K562 (cell line): ENCODE measurements around the gene CLDN5. TPM values are rescaled to one million over a fixed set of nuclear protein-coding genes. Genes with fewer than 3 reads are reported as not detected.

Experiments used
- ATAC-seq: fragments of 200-7000 bp; cut with Tn5 transposase; 3 replicates; pipeline ENCODE4 v1.9.1; 2020; ENCODE audit warnings: moderate library complexity
- BruUV-seq: library from RNA; stranded (reverse); fragments of 400-500 nt; replicated peaks from 2 replicates; lab custom pipeline; 2021; lab: Mats Ljungman, UMichigan
- CTCF ChIA-PET: fragments of 300-600 bp; formaldehyde crosslinking; extraction: SDS; loops from one replicate; lab custom pipeline; 2021; ENCODE audit warnings: low intra/inter-chr PET ratio; lab: Yijun Ruan, JAX
- POLR2A ChIA-PET: fragments of 300-600, 350-650 bp; sonication (Branson Sonifier 250); formaldehyde crosslinking; extraction: SDS; loops from one replicate; lab custom pipeline; 2021; ENCODE audit warnings: antibody characterized with exemption, inconsistent platforms; lab: Yijun Ruan, JAX
- DNase-seq, 4 experiments: peaks; one replicate each; pipeline versions ENCODE4 v3.0.0 to v3.0.0-alpha.2; 2011 to 2018; ENCODE audit warnings: low spot score in 3 of 4, mixed read lengths in 3 of 4; ENCODE audit errors: extremely low read depth in 1 of 4
- FAIRE-seq: peaks from 2 replicates; lab custom pipeline; 2011; peaks lifted over from hg19 to GRCh38; lab: Jason Lieb, UNC
- H2AFZ ChIP-seq: 2 replicates; pipeline ENCODE4 v1.6.0; 2011; ENCODE audit warnings: low read depth, low read length, control low read depth, inconsistent platforms
- H3K27ac ChIP-seq: fragments of 200-600 bp; 3 replicates; pipeline ENCODE4 v1.8.0; 2011; ENCODE audit warnings: low read depth, mild to moderate bottlenecking, control low read depth, inconsistent platforms, low read length, moderate library complexity, mixed read lengths; ENCODE audit errors: extremely low read depth
- H3K27me3 ChIP-seq, 2 experiments: fragments of 300-600 bp in 1 of 2; 2 replicates in 1 of 2; 3 replicates in 1 of 2; pipeline versions ENCODE4 v1.6.0 to v1.8.0; 2011; ENCODE audit warnings: inconsistent platforms in 2 of 2, low read length in 2 of 2, mild to moderate bottlenecking in 1 of 2, mixed read lengths in 1 of 2, moderate library complexity in 1 of 2; ENCODE audit not compliant: control insufficient read depth in 2 of 2, insufficient read depth in 2 of 2
- H3K36me3 ChIP-seq: fragments of 300-600 bp; 3 replicates; pipeline ENCODE4 v1.8.0; 2011; ENCODE audit warnings: mild to moderate bottlenecking, low read length, inconsistent platforms; ENCODE audit not compliant: control insufficient read depth, insufficient read depth
- H3K4me1 ChIP-seq, 2 experiments: fragments of 200-600 bp in 1 of 2; replicated peaks in 1 of 2; 2 replicates in 1 of 2; 3 replicates in 1 of 2; pipeline versions ENCODE4 v1.5.1 to v1.8.0; 2011; ENCODE audit warnings: inconsistent platforms in 2 of 2, low read length in 2 of 2, mild to moderate bottlenecking in 1 of 2, mixed read lengths in 1 of 2, moderate library complexity in 1 of 2; ENCODE audit not compliant: control insufficient read depth in 2 of 2, insufficient read depth in 2 of 2
- H3K4me2 ChIP-seq: 2 replicates; pipeline ENCODE4 v1.6.1; 2011; ENCODE audit warnings: low read length, control low read depth, inconsistent platforms, mixed read lengths; ENCODE audit not compliant: insufficient read depth
- H3K4me3 ChIP-seq: fragments of 200-600 bp; sonication (generic), shearing (Covaris generic); 2 replicates; pipeline ENCODE4 v1.5.1; 2016; ENCODE audit warnings: control low read depth, inconsistent platforms
- H3K79me2 ChIP-seq: fragments of 200-600 bp; 3 replicates; pipeline ENCODE4 v1.8.0; 2011; ENCODE audit warnings: low read length, inconsistent platforms; ENCODE audit not compliant: control insufficient read depth, insufficient read depth
- H3K9ac ChIP-seq, 2 experiments: 2 replicates each; pipeline versions ENCODE4 v1.6.0 to v1.6.1; 2011; ENCODE audit warnings: low read depth in 2 of 2, low read length in 2 of 2, control low read depth in 1 of 2, inconsistent platforms in 1 of 2, mild to moderate bottlenecking in 1 of 2, mixed read lengths in 1 of 2; ENCODE audit not compliant: insufficient read depth in 1 of 2
- H3K9me1 ChIP-seq: one replicate; pipeline ENCODE4 v1.6.0; 2011; ENCODE audit warnings: inconsistent platforms, mild to moderate bottlenecking, low read length, moderate library complexity; ENCODE audit not compliant: control insufficient read depth, insufficient read depth
- H3K9me3 ChIP-seq: replicated peaks from 2 replicates; pipeline ENCODE4 v1.5.1; 2011; ENCODE audit warnings: low read depth, low read length, inconsistent platforms; ENCODE audit not compliant: control insufficient read depth, insufficient read depth
- H4K20me1 ChIP-seq: replicated peaks from 2 replicates; pipeline ENCODE4 v1.6.1; 2011; ENCODE audit warnings: low read length, inconsistent platforms, mixed read lengths; ENCODE audit not compliant: control insufficient read depth, insufficient read depth
- BCL6 ChIP-seq: fragments of 250-450 bp; sonication (Bioruptor Pico); IDR thresholded peaks from 2 replicates; pipeline ENCODE4 v1.4.0; 2020
- BRCA1 ChIP-seq, 2 experiments: fragments of 450-650 bp in 1 of 2; sonication (generic) in 1 of 2; formaldehyde crosslinking in 1 of 2; IDR thresholded peaks; 2 replicates each; pipeline versions ENCODE4 v1.5.0 to v1.6.1; 2017 to 2020; ENCODE audit warnings: mild to moderate bottlenecking in 1 of 2, missing genetic modification reagents in 1 of 2
- E2F6 ChIP-seq, 2 experiments: IDR thresholded peaks; 2 replicates each; pipeline ENCODE4 v1.6.1; 2011; ENCODE audit warnings: borderline replicate concordance in 1 of 2, control low read depth in 1 of 2, low read depth in 1 of 2, low read length in 1 of 2, mild to moderate bottlenecking in 1 of 2, mixed read lengths in 1 of 2, moderate library complexity in 1 of 2; ENCODE audit not compliant: insufficient read depth in 1 of 2, insufficient read length in 1 of 2, poor library complexity in 1 of 2, severe bottlenecking in 1 of 2; ENCODE audit errors: extremely low read depth in 1 of 2
- FOXM1 ChIP-seq, 2 experiments: fragments of 450-650 bp in 1 of 2; sonication (generic) in 1 of 2; formaldehyde crosslinking in 1 of 2; IDR thresholded peaks; 2 replicates each; pipeline versions ENCODE4 v1.6.1 to v1.9.0; 2017 to 2022; ENCODE audit warnings: low read depth in 2 of 2, mild to moderate bottlenecking in 2 of 2, missing genetic modification reagents in 1 of 2, moderate library complexity in 1 of 2
- GTF2F1 ChIP-seq: IDR thresholded peaks from 2 replicates; pipeline ENCODE4 v1.6.1; 2011; ENCODE audit warnings: low read depth, low read length, improper control_type of control experiment
- KAT2B ChIP-seq: IDR thresholded peaks from one replicate; pipeline ENCODE4 v1.6.1; 2012; ENCODE audit warnings: low read depth, mild to moderate bottlenecking, control low read depth, inconsistent platforms, low read length, moderate library complexity
- SRSF3 ChIP-seq: fragments of 200-400 bp; formaldehyde crosslinking; IDR thresholded peaks from 2 replicates; pipeline ENCODE4 v1.6.1; 2016; ENCODE audit warnings: mild to moderate bottlenecking, low read length, moderate library complexity; ENCODE audit not compliant: insufficient read depth
- ZBTB17 ChIP-seq: fragments of 450-650 bp; formaldehyde crosslinking; IDR thresholded peaks from 2 replicates; pipeline ENCODE4 v1.4.0; 2020; ENCODE audit warnings: mild to moderate bottlenecking
- ZNF3 ChIP-seq: fragments of 250-450 bp; sonication (Bioruptor Pico); IDR thresholded peaks from 2 replicates; pipeline ENCODE4 v1.5.0; 2021; ENCODE audit warnings: mild to moderate bottlenecking, moderate library complexity
- WGBS: fragments of 100-300 bp; shearing (Covaris generic); methylation state at CpG from one replicate; pipeline ENCODE4 v1.1.6; 2016; ENCODE audit warnings: low coverage, mixed read lengths; ENCODE audit not compliant: insufficient coverage; ENCODE audit errors: missing lambda C conversion rate; 5-methylcytosine and 5-hydroxymethylcytosine counted together
- in situ Hi-C: fragments of 300-500 bp; cut with MboI; formaldehyde crosslinking; loops from 4 replicates; pipeline ENCODE4 v1.15.0; 2018; ENCODE audit warnings: inconsistent platforms, mixed read lengths
- intact Hi-C: fragments of 100-400 bp; cut with micrococcal nuclease; formaldehyde crosslinking; loops from 2 replicates; pipeline ENCODE4 v1.14.2; 2022
- polyA plus RNA-seq, 8 experiments: library from polyadenylated mRNA; depleted of rRNA in 4 of 8; stranded (reverse) in 5 of 8; unstranded in 3 of 8; fragments of >200 nt; fragmentation: Nextera tagmentation in 2 of 8; fragmentation: Illumina TruSeq in 1 of 8; extraction: Ambion mirVana in 2 of 8; extraction: Trizol in 1 of 8; gene quantifications; 2 replicates each; pipeline versions ENCODE4 v1.2.1 to v1.2.3, GENCODE V29; 2011 to 2014; ENCODE audit warnings: inconsistent platforms in 1 of 8, missing spikeins in 1 of 8
- total RNA-seq, 7 experiments: library from RNA; depleted of rRNA in 6 of 7; stranded (reverse); fragments of >200 nt in 6 of 7; fragmentation: Illumina TruSeq in 2 of 7; extraction: Trizol in 2 of 7; gene quantifications; 2 replicates each; pipeline versions ENCODE4 v1.2.1 to v1.2.3, GENCODE V29; 2011 to 2021; ENCODE audit warnings: low replicate concordance in 1 of 7

CLDN5 gene
- total and polyA plus RNA-seq, 9 of the 15 experiments (the other 6 are each of a cell fraction or from before 2014, with no cell fraction given), result 0.20 TPM; not detected in 8

- intact Hi-C loops (no loop called here), in situ Hi-C loops (loop anchor here (25.0 kb wide), 1 partner anchor 1570 kb away; no protein-coding TSS in a partner anchor)
- Histone ChIP-seq H3K9ac (no peak overlapping the region), H3K4me3 (no peak overlapping the region), H4K20me1 (peaks cover 13% of the 10 kb centered on the region; the same call in 1 of the 2 replicates), H3K27me3 (peaks cover 72 to 75% of the 10 kb centered on the region in 2 experiments), H3K36me3 (no peaks in the 10 kb centered on the region), H3K4me2 (peak overlapping the region; percentile 43; the same call in 1 of the 2 replicates), H3K9me3 (0 out of 2 replicates have a peak, but pooled peaks cover 3% of the 10 kb centered on the region), H2AFZ (no peak overlapping the region), H3K79me2 (no peaks in the 10 kb centered on the region), H3K4me1 (peaks cover 0 to 8% of the 10 kb centered on the region in 2 experiments; a peak in 2 of 5 replicates), H3K9me1 (peaks cover 7% of the 10 kb centered on the region), H3K27ac (no peak overlapping the region)
- WGBS, result 10% methylated on average over 24 of the region's 24 CpGs
- ChIA-PET CTCF (no interaction called here), POLR2A (interaction anchor here (0.5 to 5.2 kb wide), 7 partner anchors 8 to 167 kb away, joined by 3 to 39 read pairs (median 5); partner anchors contain the start of gene CDC45)
- peak in 2 of 4 experiments; percentile 33 to 36 for DNase-seq
- no peak for ATAC-seq
- FAIRE-seq, result no peak
- BruUV-seq, result no TSS peak
- no peak for TF ChIP-seq BCL6 (CRISPR knock-in tag)
- no peak for TF ChIP-seq BRCA1 (IDR thresholded peaks at IDR 0.05)
- TF ChIP-seq BRCA1 (CRISPR knock-in tag; IDR thresholded peaks at IDR 0.05), result peak; percentile 10; the same call in 1 of the 2 replicates
- TF ChIP-seq GTF2F1, result no peak
- no peak for TF ChIP-seq ZBTB17
- no peak for TF ChIP-seq KAT2B
- no peak for TF ChIP-seq ZNF3 (CRISPR knock-in tag)
- TF ChIP-seq FOXM1 (IDR thresholded peaks at IDR 0.05; ENCODE audit: low read depth), result no peak
- TF ChIP-seq FOXM1 (CRISPR knock-in tag; IDR thresholded peaks at IDR 0.05; ENCODE audit: low read depth), result 0 out of 2 replicates have a peak, but pooled peaks have one; percentile 59
- no peak for TF ChIP-seq SRSF3
- no peak for TF ChIP-seq E2F6 (IDR thresholded peaks at IDR 0.05; ENCODE audit: borderline replicate concordance in 1 of 2, extremely low read depth in 1 of 2, insufficient read depth in 1 of 2, insufficient read length in 1 of 2, low read depth in 1 of 2, low read length in 1 of 2, poor library complexity in 1 of 2, severe bottlenecking in 1 of 2)
Observed at GRCh38 chr22:19567157-19568009, 43.2 kb upstream of the CLDN5 start.
